Activated T-cell treated with anti-CD3 and anti-CD28 coated beads for 4 hours (primary cell): ENCODE measurements around the gene ADAMTS14.

Source experiments
- DNase-seq: peaks from one replicate; pipeline ENCODE4 v3.0.0-alpha.2; 2020

The ADAMTS14 gene

GRCh38 chr10:70797840-70798239 lies 125.5 kb downstream of the ADAMTS14 start:
- no peak for DNase-seq

GRCh38 chr10:70799124-70799523 lies 126.8 kb downstream of the ADAMTS14 start:
- DNase-seq, result no peak

GRCh38 chr10:70801854-70802253 lies 129.5 kb downstream of the ADAMTS14 start:
- no peak for DNase-seq

GRCh38 chr10:70803775-70804420 lies 131.6 kb downstream of the ADAMTS14 start:
- no peak for DNase-seq

GRCh38 chr10:70804421-70804808 lies 132.1 kb downstream of the ADAMTS14 start:
- DNase-seq, result no peak

- no peak for DNase-seq
These were observed 133.4 kb downstream of the ADAMTS14 start for GRCh38 chr10:70805619-70806215.

- no peak for DNase-seq
These were observed 134.5 kb downstream of the ADAMTS14 start for GRCh38 chr10:70806841-70807240.

GRCh38 chr10:70807556-70807955 lies 135.2 kb downstream of the ADAMTS14 start:
- DNase-seq, result no peak

- DNase-seq, result no peak
These were observed 136.8 kb downstream of the ADAMTS14 start for GRCh38 chr10:70809011-70809611.

- no peak for DNase-seq
These were observed 137.4 kb downstream of the ADAMTS14 start for GRCh38 chr10:70809726-70810125.

- DNase-seq, result no peak
These were observed 138.7 kb downstream of the ADAMTS14 start for GRCh38 chr10:70810967-70811366.

GRCh38 chr10:70811881-70812280 lies 139.6 kb downstream of the ADAMTS14 start:
- DNase-seq, result no peak
